ENCODE results near the gene EXOSC1.
"Not testable (repeated sequence)": the region's sequence is repeated elsewhere in the genome, so short reads cannot be mapped to it uniquely, and the experiment has no call there.

The EXOSC1 gene

GRCh38 chr10:97483921-97484320 lies 38.1 kb upstream of the EXOSC1 start:
- no peak for DNase-seq (ENCODE audit: low read depth)
- no peak for TF ChIP-seq CTCF (IDR thresholded peaks at IDR 0.05; ENCODE audit: insufficient read depth, low read depth, low read length, missing control alignments)
- no peak overlapping the region for H3K4me3 ChIP-seq (ENCODE audit: low read length)

- TF ChIP-seq CTCF (IDR thresholded peaks at IDR 0.05; ENCODE audit: insufficient read depth, low read depth, low read length, missing control alignments): no peak
- no peak overlapping the region for H3K4me3 ChIP-seq (ENCODE audit: low read length)
- DNase-seq (ENCODE audit: low read depth): peak; percentile 27
Measured at GRCh38 chr10:97483506-97483905, 37.7 kb upstream of the EXOSC1 start.

GRCh38 chr10:97482381-97482780 lies 36.6 kb upstream of the EXOSC1 start:
- DNase-seq (ENCODE audit: low read depth): no peak
- TF ChIP-seq CTCF (IDR thresholded peaks at IDR 0.05; ENCODE audit: insufficient read depth, low read depth, low read length, missing control alignments): no peak
- no peak overlapping the region for H3K4me3 ChIP-seq (ENCODE audit: low read length)

GRCh38 chr10:97481071-97481470 lies 35.3 kb upstream of the EXOSC1 start:
- no peak overlapping the region for H3K4me3 ChIP-seq (ENCODE audit: low read length)
- peak; percentile 80 for DNase-seq (ENCODE audit: low read depth)
- TF ChIP-seq CTCF (IDR thresholded peaks at IDR 0.05; ENCODE audit: insufficient read depth, low read depth, low read length, missing control alignments): no peak

GRCh38 chr10:97479939-97480338 lies 34.1 kb upstream of the EXOSC1 start:
- H3K4me3 ChIP-seq (ENCODE audit: low read length): no peak overlapping the region
- DNase-seq (ENCODE audit: low read depth): peak; percentile 41
- no peak for TF ChIP-seq CTCF (IDR thresholded peaks at IDR 0.05; ENCODE audit: insufficient read depth, low read depth, low read length, missing control alignments)

- H3K4me3 ChIP-seq (ENCODE audit: low read length): not testable (repeated sequence)
- peak; percentile 71 for DNase-seq (ENCODE audit: low read depth)
Measured at GRCh38 chr10:97479410-97479809, 33.6 kb upstream of the EXOSC1 start.

- TF ChIP-seq CTCF (IDR thresholded peaks at IDR 0.05; ENCODE audit: insufficient read depth, low read depth, low read length, missing control alignments): no peak
- no peak overlapping the region for H3K4me3 ChIP-seq (ENCODE audit: low read length)
- peak; percentile 57 for DNase-seq (ENCODE audit: low read depth)
Measured at GRCh38 chr10:97475936-97476594, 30.3 kb upstream of the EXOSC1 start.

Data from epithelial cell of esophagus (primary cell).